ENCODE results near the gene POLR3G.

- TF ChIP-seq CTCF (IDR thresholded peaks at IDR 0.05) (no peak), POLR2A (IDR thresholded peaks at IDR 0.05) (no peak)
Measured at GRCh38 chr5:90533794-90534193, 59.1 kb downstream of the POLR3G start.

Data from right lobe of liver (tissue), 4 donors.